OCI-LY1 (cell line): Measurements from ENCODE around the gene DPP4.

ENCODE experiments used
- H2AFZ ChIP-seq: fragments of 200-600 bp; sonication (generic), shearing (Covaris generic); 2 replicates; pipeline ENCODE4 v1.6.0; 2014; ENCODE audit warnings: antibody characterized with exemption, mild to moderate bottlenecking, low read length
- H3F3A ChIP-seq: fragments of 200-600 bp; sonication (generic), shearing (Covaris generic); 2 replicates; pipeline ENCODE4 v1.6.0; 2014; ENCODE audit warnings: mild to moderate bottlenecking, antibody characterized with exemption, low read length, moderate library complexity; ENCODE audit not compliant: insufficient read depth
- H3K27ac ChIP-seq: fragments of 200-600 bp; sonication (generic); 2 replicates; pipeline ENCODE4 v1.5.1; 2014; ENCODE audit warnings: low read length, mixed run types, mild to moderate bottlenecking, low read depth; ENCODE audit not compliant: poor library complexity, severe bottlenecking
- H3K27me3 ChIP-seq: fragments of 200-600 bp; sonication (generic); 2 replicates; pipeline ENCODE4 v1.6.0; 2014; ENCODE audit warnings: antibody characterized with exemption, mild to moderate bottlenecking, low read length, moderate library complexity; ENCODE audit not compliant: insufficient read depth
- H3K36me3 ChIP-seq: fragments of 200-600 bp; sonication (generic); 2 replicates; pipeline ENCODE4 v1.6.1; 2014; ENCODE audit warnings: mild to moderate bottlenecking, antibody characterized with exemption, low read length, moderate library complexity, mixed read lengths; ENCODE audit not compliant: insufficient read depth
- H3K4me1 ChIP-seq: fragments of 200-600 bp; sonication (generic); 2 replicates; pipeline ENCODE4 v1.5.1; 2014; ENCODE audit warnings: mild to moderate bottlenecking, low read length, moderate library complexity; ENCODE audit not compliant: insufficient read depth, severe bottlenecking
- H3K4me2 ChIP-seq: fragments of 200-600 bp; sonication (generic), shearing (Covaris generic); 2 replicates; pipeline ENCODE4 v1.6.1; 2014; ENCODE audit warnings: low read length
- H3K4me3 ChIP-seq: fragments of 200-600 bp; sonication (generic); 2 replicates; pipeline ENCODE4 v1.5.1; 2014; ENCODE audit warnings: low read length, low read depth, mild to moderate bottlenecking, mixed read lengths; ENCODE audit not compliant: poor library complexity, severe bottlenecking
- H3K79me2 ChIP-seq: fragments of 200-600 bp; shearing (Covaris generic); 2 replicates; pipeline ENCODE4 v1.6.1; 2016; ENCODE audit warnings: mixed run types, low read length, mixed read lengths; ENCODE audit not compliant: insufficient read depth
- H3K9ac ChIP-seq: fragments of 200-600 bp; sonication (generic), shearing (Covaris generic); 2 replicates; pipeline ENCODE4 v1.6.1; 2014; ENCODE audit warnings: mild to moderate bottlenecking, low read length, mixed read lengths
- H3K9me2 ChIP-seq: fragments of 200-600 bp; sonication (generic), shearing (Covaris generic); 2 replicates; pipeline ENCODE4 v1.6.1; 2014; ENCODE audit warnings: low read depth, mild to moderate bottlenecking, low read length, mixed read lengths
- H3K9me3 ChIP-seq: fragments of 200-600 bp; shearing (Covaris generic); 2 replicates; pipeline ENCODE4 v1.6.1; 2014; ENCODE audit warnings: low read length, mixed read lengths
- H4K20me1 ChIP-seq: fragments of 200-600 bp; sonication (generic), shearing (Covaris generic); 2 replicates; pipeline ENCODE4 v1.6.0; 2016; ENCODE audit warnings: mild to moderate bottlenecking, low read length; ENCODE audit not compliant: insufficient read depth
- CTCF ChIP-seq: fragments of 200-600 bp; sonication (generic), shearing (Covaris generic); IDR thresholded peaks from 2 replicates; pipeline ENCODE4 v1.5.1; 2017; ENCODE audit warnings: mild to moderate bottlenecking, antibody characterized with exemption, low read length, moderate library complexity, mixed read lengths
- EZH2 ChIP-seq: fragments of 200-600 bp; sonication (generic), shearing (Covaris generic); IDR thresholded peaks from 2 replicates; pipeline ENCODE4 v1.8.0; 2017; ENCODE audit warnings: borderline replicate concordance, mixed run types, mild to moderate bottlenecking, antibody characterized with exemption, low read length, moderate library complexity, mixed read lengths

Gene DPP4

GRCh38 chr2:162012565-162013058 is 61.4 kb downstream of the DPP4 start:
- H3K27me3 ChIP-seq, result no peaks in the 10 kb centered on the region; the same call in 1 of the 2 replicates
- H3K9me3 ChIP-seq, result no peaks in the 10 kb centered on the region
- no peaks in the 10 kb centered on the region for H3K36me3 ChIP-seq
- no peaks in the 10 kb centered on the region for H3F3A ChIP-seq
- H4K20me1 ChIP-seq, result no peaks in the 10 kb centered on the region
- no peak overlapping the region for H2AFZ ChIP-seq
- TF ChIP-seq CTCF, result no peak
- no peak for TF ChIP-seq EZH2
- no peak overlapping the region for H3K4me3 ChIP-seq
- H3K4me1 ChIP-seq, result no peaks in the 10 kb centered on the region
- H3K9me2 ChIP-seq, result no peaks in the 10 kb centered on the region
- H3K27ac ChIP-seq, result no peak overlapping the region
- no peak overlapping the region for H3K4me2 ChIP-seq
- H3K9ac ChIP-seq, result no peak overlapping the region
- no peaks in the 10 kb centered on the region for H3K79me2 ChIP-seq

GRCh38 chr2:162011706-162012564 is 62.1 kb downstream of the DPP4 start:
- no peak for TF ChIP-seq EZH2
- no peak for TF ChIP-seq CTCF

GRCh38 chr2:162009543-162009942 is 64.5 kb downstream of the DPP4 start:
- no peaks in the 10 kb centered on the region; the same call in 1 of the 2 replicates for H3K27me3 ChIP-seq
- H3K9ac ChIP-seq, result no peak overlapping the region
- H3K4me1 ChIP-seq, result no peaks in the 10 kb centered on the region
- no peaks in the 10 kb centered on the region for H3K36me3 ChIP-seq
- no peaks in the 10 kb centered on the region for H3K9me3 ChIP-seq
- no peak overlapping the region for H2AFZ ChIP-seq
- H3F3A ChIP-seq, result no peaks in the 10 kb centered on the region
- no peaks in the 10 kb centered on the region for H3K79me2 ChIP-seq
- H3K4me2 ChIP-seq, result no peak overlapping the region
- H3K9me2 ChIP-seq, result no peaks in the 10 kb centered on the region
- H3K27ac ChIP-seq, result no peak overlapping the region
- no peak overlapping the region for H3K4me3 ChIP-seq
- no peaks in the 10 kb centered on the region for H4K20me1 ChIP-seq
- no peak for TF ChIP-seq CTCF
- TF ChIP-seq EZH2, result no peak

More at GRCh38 chr2:162011706-162012564, 62.1 kb downstream of the DPP4 start:
- no peaks in the 10 kb centered on the region for H3K36me3 ChIP-seq
- H3F3A ChIP-seq, result no peaks in the 10 kb centered on the region
- H2AFZ ChIP-seq, result no peak overlapping the region
- no peak overlapping the region for H3K9ac ChIP-seq
- H4K20me1 ChIP-seq, result no peaks in the 10 kb centered on the region
- no peaks in the 10 kb centered on the region; the same call in 1 of the 2 replicates for H3K27me3 ChIP-seq
- H3K4me2 ChIP-seq, result no peak overlapping the region
- no peaks in the 10 kb centered on the region for H3K79me2 ChIP-seq
- no peaks in the 10 kb centered on the region for H3K9me2 ChIP-seq
- no peak overlapping the region for H3K4me3 ChIP-seq
- no peaks in the 10 kb centered on the region for H3K9me3 ChIP-seq
- H3K4me1 ChIP-seq, result no peaks in the 10 kb centered on the region
- H3K27ac ChIP-seq, result no peak overlapping the region
